Measurements from ENCODE around the gene PTAFR.

DNA sequence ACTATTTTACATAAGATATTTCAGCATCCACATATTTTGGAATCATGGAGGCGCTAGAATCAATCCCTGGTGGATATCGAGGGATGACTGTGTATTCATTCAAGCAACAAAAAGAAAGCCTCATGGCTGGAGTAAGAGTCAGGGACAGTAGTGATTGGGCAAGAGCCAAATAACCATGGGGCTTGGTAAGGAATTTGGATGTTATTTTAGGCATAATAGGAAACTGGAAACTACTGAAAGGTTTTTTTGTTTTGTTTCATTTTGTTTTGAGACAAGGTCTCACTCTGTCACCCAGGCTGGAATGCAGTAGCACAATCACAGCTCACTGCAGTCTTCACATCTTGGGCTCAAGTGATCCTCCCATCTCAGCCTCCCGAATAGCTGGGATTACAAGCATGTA lies 54.3 kb downstream of the PTAFR start:
- TF ChIP-seq, protein P1, sequence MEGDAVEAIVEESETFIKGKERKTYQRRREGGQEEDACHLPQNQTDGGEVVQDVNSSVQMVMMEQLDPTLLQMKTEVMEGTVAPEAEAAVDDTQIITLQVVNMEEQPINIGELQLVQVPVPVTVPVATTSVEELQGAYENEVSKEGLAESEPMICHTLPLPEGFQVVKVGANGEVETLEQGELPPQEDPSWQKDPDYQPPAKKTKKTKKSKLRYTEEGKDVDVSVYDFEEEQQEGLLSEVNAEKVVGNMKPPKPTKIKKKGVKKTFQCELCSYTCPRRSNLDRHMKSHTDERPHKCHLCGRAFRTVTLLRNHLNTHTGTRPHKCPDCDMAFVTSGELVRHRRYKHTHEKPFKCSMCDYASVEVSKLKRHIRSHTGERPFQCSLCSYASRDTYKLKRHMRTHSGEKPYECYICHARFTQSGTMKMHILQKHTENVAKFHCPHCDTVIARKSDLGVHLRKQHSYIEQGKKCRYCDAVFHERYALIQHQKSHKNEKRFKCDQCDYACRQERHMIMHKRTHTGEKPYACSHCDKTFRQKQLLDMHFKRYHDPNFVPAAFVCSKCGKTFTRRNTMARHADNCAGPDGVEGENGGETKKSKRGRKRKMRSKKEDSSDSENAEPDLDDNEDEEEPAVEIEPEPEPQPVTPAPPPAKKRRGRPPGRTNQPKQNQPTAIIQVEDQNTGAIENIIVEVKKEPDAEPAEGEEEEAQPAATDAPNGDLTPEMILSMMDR (IDR thresholded peaks at IDR 0.05): no peak
- no peak for TF ChIP-seq POLR2A (IDR thresholded peaks at IDR 0.05)

Data from lower leg skin (tissue), 3 donors.